Body of pancreas (tissue), 4 donors: ENCODE results near the gene ASTN2.

ENCODE experiments used
- POLR2A ChIP-seq, 3 donors: fragments of 450-650 bp; IDR thresholded peaks; one replicate each; pipeline ENCODE4 v1.6.1; 2016; ENCODE audit warnings: antibody characterized with exemption in 3 of 3, mild to moderate bottlenecking in 2 of 3
- TF ChIP-seq, protein P1 (sequence below), 7 experiments: fragments of 450-650 bp in 4 of 7; fragments of 200-600 bp in 3 of 7; sonication (generic) in 3 of 7; IDR thresholded peaks; one replicate each; pipeline ENCODE4 v1.5.1; 2016 to 2019; ENCODE audit warnings: antibody characterized with exemption in 7 of 7

DNA sequence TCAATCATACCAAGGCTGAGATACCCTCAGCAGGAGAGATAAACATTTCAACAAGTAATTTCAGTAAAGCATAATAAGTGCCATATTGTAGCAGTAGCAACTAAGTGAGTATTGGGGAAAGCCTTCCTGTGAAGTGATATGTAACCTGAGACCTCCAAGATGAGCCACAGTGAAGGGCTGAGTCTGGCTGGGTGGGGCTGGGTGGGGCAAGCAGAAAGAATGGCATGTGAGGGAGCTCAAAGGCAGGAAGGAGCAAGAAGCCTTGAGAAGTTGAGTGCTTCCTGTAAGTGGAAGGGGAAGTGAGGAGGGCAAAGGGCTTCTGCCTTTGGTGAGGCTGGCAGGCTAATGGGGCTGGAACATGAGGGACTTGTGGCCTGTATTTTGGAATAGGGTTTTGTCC is 19.7 kb upstream of the ASTN2 start:
- TF ChIP-seq, protein P1, sequence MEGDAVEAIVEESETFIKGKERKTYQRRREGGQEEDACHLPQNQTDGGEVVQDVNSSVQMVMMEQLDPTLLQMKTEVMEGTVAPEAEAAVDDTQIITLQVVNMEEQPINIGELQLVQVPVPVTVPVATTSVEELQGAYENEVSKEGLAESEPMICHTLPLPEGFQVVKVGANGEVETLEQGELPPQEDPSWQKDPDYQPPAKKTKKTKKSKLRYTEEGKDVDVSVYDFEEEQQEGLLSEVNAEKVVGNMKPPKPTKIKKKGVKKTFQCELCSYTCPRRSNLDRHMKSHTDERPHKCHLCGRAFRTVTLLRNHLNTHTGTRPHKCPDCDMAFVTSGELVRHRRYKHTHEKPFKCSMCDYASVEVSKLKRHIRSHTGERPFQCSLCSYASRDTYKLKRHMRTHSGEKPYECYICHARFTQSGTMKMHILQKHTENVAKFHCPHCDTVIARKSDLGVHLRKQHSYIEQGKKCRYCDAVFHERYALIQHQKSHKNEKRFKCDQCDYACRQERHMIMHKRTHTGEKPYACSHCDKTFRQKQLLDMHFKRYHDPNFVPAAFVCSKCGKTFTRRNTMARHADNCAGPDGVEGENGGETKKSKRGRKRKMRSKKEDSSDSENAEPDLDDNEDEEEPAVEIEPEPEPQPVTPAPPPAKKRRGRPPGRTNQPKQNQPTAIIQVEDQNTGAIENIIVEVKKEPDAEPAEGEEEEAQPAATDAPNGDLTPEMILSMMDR (IDR thresholded peaks at IDR 0.05): no peak
- TF ChIP-seq POLR2A (IDR thresholded peaks at IDR 0.05): no peak
